GM19193 (cell line): Measurements from ENCODE around the gene SLC27A1.

ENCODE experiments used
- POLR2A ChIP-seq: IDR thresholded peaks from 4 replicates; pipeline ENCODE4 v1.6.1; 2011; ENCODE audit not compliant: insufficient read depth, insufficient read length; ENCODE audit errors: extremely low read depth

The SLC27A1 gene

DNA sequence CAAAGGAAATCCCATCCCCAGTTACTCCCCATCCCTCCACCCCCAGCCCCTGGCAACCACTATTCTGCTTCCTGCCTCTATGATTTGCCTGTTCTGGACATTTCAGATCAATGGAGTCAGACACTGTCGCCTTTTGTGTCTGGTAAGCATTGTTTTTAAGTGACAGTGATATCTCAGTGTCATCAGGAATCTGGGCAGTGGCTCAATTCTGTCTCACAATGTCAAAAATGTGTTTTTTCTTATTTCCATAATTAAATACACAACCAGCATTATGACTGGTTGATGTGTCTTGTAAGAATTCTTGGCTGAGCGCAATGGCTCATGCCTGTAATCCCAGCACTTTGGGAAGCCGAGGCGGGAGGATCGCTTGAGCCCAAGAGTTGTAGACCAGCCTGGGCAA is 21.0 kb downstream of the SLC27A1 start:
- TF ChIP-seq POLR2A, result no peak

DNA sequence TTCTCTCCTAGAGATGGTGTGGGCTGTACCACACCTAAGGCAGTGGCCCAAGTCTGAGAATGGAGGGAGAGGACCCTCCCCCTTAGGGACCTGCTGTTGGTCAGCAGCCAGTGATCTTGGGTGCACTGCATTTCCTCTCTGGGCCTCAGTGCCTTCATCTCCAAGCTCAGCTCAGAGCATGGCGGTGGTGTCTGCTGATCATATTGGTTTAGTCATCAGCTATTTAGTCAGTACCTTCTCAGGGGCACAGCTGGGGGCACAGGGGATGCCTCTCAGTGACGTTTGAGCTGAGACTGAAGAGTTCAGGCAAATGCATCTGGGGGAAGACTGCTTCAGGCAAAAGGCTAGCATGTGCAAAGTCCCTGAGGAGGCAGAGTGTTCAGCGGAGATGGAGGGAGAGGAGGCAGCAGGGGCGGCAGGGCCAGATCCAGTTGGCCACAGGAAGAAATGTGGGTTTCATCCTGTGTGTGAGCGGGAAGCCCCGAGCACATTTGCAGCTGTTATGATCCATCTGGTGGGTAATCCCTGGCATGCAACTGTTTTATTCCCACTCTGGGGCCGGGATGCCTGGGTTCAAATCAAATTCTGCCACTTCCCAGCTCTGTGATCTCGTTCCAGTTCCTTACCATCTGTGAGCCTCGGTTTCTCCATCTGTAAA is 25.4 kb downstream of the SLC27A1 start:
- TF ChIP-seq POLR2A, result no peak

DNA sequence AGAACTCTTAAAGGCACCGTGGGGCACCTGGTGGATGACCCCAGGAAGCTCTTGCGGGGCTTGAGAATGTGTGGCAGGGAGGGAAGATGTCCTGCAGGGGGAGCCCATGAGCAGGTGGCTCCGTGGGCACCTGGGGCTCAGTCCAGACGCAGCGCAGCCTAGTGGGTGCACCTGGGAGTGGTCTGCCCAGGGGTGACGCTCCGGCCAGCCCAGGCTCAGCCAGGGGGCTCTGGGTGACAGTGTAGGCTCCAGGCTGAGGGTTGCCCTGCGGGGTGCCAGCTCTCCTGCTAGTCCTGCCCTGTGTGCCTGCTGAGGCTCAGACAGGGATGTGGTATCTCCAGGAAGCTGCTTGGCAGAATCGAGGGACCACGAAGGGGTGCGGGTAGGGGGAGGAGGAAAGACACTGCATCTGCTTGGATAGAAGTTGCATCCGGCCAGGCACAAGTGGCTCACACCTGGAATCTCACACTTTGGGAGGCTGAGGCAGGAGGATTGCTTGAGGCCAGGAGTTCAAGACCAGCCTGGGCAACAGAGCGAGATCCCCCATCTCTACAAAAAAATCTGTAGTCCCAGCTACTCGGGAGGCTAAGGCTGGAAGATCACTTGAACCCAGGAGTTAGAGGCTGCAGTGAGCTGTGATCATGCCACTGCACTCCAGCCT is 26.1 kb downstream of the SLC27A1 start:
- TF ChIP-seq POLR2A, result no peak

DNA sequence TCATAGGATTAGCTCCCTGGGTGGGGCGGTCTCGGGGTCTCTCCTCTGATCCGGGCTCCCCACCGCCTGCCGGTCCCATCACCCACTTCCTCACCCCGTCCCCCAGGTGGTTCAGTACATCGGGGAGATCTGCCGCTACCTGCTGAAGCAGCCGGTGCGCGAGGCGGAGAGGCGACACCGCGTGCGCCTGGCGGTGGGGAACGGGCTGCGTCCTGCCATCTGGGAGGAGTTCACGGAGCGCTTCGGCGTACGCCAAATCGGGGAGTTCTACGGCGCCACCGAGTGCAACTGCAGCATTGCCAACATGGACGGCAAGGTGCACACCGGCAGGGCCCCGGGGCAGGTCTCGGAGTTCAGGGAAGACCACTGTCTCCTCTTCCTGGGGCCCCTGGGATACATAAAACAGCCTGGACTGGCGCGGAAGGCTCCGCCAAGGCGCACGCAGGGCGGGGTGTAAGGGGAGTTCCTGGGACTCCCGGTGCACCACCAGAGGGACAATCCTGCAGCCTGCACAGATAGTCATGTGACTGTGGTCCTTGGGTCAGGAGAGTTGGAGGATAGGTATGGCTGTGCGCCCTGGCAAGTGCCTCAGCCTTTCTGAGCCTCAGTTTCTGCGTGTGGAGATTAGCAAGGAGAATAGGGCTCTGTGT is 26.9 kb downstream of the SLC27A1 start:
- no peak for TF ChIP-seq POLR2A

DNA sequence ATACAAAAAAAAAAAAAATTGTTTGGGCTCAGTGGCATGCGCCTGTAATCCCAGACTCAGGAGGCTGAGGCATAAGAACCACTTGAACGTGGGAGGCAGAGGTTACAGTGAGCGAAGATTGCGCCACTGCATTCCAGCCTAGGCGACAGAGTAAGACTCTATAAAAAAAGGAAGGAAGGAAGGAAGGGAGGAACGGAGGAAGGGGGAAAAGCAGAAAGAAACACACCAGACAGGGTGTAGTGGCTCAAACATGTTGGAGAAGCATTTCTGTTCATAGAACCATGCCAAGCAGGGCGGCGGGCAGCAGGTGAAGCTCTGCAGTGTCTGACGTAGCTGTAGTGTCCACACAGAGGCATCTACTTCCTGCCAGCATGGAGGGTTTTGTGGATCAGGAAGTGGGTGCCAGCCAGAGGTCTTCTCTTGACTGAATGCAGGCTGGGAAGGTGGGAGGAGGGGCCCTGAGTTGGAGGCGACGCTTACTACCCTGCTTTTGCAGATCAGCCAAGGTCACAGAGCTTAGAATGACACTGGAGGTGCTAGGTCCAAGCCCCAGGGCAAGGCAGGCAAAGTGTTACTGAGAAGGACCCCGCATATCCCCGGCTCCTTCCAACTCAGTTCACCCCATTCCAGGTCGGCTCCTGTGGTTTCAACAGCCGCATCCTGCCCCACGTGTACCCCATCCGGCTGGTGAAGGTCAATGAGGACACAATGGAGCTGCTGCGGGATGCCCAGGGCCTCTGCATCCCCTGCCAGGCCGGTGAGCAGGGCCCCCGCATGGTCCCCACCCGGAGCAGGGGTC is 29.5 kb downstream of the SLC27A1 start:
- TF ChIP-seq POLR2A, result no peak

DNA sequence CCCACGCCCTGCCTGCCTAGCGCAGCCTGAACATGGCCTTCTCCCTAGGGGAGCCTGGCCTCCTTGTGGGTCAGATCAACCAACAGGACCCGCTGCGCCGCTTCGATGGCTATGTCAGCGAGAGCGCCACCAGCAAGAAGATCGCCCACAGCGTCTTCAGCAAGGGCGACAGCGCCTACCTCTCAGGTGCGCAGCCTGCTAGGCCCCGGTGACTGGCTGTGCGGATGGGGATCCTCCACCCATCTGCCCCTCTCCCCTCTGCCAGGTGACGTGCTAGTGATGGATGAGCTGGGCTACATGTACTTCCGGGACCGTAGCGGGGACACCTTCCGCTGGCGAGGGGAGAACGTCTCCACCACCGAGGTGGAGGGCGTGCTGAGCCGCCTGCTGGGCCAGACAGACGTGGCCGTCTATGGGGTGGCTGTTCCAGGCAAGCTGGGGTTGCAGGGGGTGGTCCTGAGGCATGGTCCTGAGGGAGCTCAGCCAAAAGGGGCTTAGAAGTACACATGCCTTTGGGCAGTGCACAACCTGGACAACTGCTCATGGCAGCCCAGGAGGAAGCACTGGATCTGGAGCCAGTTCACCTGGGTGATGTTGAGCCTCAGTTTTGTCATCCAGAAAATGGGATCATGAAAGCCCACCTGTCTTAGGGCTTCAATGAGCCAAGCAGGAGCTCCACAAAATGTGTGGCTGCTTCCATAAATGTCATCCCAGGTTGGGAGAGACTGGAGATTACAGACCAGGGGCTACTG is 30.3 kb downstream of the SLC27A1 start:
- TF ChIP-seq POLR2A, result no peak

DNA sequence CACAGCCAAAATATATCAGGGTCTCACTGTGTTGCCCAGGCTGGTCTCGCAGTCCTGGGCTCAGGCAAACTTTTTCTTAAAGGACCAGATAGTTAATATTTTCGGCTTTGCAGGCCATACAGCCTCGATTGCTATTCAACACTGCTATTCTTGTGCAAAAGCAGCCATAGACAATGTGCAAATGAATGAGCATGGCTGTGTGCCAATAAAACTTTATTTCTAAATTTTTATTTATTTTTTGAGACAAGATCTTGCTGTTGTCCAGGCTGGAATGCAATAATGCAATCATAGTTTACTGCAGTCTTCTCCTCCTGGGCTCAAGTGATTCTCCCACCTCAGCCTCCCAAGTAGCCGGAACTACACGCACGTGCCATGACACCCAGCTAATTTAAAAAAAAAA is 32.9 kb downstream of the SLC27A1 start:
- no peak for TF ChIP-seq POLR2A

DNA sequence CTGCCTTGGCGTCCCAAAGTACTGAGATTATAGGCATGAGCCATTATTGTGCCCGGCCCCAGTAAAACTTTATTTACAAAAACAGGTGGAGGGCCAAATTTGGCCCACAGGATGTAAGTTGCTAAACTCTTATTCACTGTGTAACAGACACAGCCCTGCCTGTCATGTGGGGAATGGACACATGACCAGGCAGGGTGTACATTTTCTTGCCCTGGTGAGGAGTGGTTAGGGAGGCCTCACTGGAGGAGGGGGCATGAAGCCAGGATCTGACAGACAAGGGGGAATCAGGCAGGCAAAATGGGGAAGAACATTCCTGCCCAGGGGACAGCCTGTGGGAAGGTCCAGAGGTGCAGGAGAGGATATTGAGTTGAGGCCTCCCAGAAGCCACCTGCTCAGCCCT is 33.7 kb downstream of the SLC27A1 start:
- TF ChIP-seq POLR2A, result no peak

DNA sequence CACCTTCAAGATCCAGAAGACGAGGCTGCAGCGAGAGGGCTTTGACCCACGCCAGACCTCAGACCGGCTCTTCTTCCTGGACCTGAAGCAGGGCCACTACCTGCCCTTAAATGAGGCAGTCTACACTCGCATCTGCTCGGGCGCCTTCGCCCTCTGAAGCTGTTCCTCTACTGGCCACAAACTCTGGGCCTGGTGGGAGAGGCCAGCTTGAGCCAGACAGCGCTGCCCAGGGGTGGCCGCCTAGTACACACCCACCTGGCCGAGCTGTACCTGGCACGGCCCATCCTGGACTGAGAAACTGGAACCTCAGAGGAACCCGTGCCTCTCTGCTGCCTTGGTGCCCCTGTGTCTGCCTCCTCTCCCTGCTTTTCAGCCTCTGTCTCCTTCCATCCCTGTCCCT is 34.1 kb downstream of the SLC27A1 start:
- TF ChIP-seq POLR2A, result no peak

DNA sequence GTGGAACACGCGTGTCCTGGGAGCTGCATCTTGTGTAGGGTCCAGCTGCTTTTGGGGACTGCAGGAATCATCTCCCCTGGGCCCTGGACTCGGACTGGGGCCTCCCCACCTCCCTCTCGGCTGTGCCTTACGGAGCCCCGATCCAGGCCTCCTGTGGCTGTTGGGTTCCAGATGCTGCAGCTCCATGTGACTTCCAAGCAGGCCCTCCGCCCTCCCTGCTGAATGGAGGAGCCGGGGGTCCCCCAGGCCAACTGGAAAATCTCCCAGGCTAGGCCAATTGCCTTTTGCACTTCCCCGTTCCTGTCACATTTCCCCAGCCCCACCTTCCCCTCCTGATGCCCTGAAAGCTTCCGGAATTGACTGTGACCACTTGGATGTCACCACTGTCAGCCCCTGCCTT is 34.9 kb downstream of the SLC27A1 start:
- no peak for TF ChIP-seq POLR2A

DNA sequence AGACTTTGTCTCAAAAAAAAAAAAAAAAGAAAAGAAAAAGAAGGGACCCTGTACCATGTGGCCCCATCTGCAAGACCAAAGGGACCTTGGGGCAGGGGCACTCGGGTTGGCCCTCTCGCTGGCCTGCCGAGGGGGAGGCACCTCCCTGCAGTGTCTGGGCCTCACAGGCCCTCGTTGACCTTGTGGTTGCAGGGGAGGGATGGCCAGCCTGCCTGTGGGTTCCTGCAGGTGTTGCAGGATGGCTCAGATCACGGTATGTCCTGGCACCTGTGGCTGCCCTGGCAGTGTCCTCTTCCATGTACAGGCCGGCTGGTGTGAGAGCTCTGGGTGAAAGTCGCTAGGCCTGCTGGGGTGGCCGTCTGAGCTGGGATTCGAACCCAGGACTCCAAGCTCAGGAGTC is 36.4 kb downstream of the SLC27A1 start:
- TF ChIP-seq POLR2A, result no peak

DNA sequence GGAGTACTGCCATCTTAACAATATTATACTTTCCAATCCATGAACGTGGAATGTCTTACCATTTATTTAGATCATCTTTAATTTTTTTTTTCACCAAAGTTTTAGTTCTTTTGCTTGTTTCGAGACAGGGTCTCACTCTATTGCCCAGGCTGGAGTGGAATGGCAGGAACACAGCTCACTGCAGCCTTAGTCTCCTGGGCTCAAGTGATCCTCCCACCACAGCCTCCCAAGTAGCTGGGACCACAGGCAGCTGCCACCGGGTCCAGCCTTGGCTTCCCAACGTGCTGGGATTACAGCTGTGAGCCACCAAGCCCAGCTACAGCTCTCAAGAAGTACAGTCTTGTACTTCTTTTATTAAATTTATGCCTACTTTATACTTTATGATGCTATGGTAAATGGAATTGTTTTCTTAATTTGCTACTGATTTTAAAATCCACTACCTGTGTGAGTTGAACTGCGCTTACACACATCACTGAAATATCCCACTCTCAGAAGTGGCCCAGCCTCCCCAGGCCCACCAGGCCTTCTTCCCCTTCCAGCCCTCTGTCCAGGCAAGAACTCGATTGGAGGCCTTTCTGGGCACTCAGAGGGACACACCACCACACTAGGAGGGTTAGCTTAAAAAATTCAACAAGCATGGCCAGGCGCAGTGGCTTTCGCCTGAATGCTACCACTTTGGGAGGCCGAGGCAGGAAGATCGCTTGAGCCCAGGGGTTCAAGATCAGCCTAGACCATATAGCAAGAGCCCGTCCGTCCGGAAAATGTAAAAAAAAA is 40.1 kb downstream of the SLC27A1 start:
- TF ChIP-seq POLR2A, result no peak

DNA sequence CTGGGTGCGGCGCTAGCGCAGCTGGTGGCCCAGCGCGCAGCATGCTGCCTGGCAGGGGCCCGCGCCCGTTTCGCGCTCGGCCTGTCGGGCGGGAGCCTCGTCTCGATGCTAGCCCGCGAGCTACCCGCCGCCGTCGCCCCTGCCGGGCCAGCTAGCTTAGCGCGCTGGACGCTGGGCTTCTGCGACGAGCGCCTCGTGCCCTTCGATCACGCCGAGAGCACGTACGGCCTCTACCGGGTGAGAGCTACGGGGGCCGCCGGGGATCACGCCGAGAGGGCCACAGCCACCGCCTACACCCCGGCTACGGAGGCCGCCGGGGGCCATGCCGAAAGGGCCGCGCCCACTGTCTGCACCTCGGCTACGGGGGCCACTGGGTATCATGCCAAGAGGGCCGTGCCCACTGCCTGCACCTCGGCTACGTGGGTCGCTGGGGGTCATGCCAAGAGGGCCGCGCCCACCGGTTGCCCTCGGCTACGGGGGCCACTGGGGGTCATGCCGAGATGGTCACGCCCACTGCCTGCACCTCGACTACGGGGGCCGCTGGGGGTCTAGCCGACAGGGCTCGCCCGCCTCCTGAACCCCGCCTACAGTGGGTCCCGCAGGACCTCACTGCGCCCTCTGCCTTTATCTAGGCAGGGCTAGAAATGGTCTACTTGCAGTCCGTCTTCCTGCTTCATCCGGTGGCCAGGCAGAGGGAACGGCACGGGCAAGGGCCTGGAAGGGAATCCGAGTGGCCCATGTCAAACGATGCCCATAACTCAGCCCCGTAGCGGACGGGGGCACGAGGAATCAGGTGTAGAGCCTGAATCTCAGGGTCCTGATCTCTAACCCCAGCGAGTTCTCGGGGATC is 41.6 kb downstream of the SLC27A1 start:
- peak; percentile 41 for TF ChIP-seq POLR2A
